NOMO-1 treated with dmso at 0.1 percent for 144 hours (cell line): ENCODE measurements around the gene ZNRF1.

Experiments
- DNase-seq: peaks from one replicate; lab custom pipeline; 2025; ENCODE audit not compliant: unreplicated experiment; lab: John Stamatoyannopoulos, UW

ZNRF1 gene

DNA sequence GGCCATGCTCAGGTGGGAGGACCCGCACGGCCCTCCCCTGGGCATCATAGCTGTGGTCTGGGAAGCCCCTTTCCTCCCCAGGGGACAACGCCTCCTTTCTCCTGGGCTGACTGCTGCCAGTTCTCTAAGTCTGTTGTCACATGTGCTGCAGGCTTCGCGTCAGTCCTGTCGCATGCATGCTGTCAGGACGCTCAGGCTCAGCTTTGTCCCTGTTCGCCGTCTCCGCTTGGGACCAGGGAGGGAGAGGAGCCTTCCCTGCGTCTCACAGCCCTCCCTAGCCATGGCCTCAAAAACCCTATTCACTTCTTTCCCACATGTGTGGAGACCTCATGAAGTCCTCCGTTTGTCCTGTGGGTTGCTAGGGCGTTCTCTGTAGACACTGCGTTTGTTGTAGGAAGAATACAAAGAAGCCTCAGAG lies 96.4 kb downstream of the ZNRF1 start:
- DNase-seq, result no peak

DNA sequence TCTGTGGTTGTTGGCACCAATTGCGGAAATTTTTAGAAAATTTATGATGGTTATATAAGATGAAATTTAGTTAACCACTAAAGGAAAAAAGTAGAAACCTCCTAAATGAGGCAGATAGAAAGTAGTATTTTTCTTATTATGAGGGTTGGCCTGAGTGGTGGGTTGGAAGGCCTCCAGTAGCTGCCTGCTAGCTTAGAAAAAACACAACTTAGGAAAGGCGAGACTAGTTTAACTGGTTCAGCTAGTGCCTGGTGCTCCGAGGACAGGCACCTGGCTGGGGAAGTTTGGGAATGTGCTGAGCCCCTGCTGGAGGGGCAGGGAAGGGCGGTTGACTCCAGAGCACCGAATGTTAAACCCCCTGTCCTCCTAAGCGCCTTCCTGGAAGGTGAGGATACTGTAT lies 97.8 kb downstream of the ZNRF1 start:
- DNase-seq, result no peak

DNA sequence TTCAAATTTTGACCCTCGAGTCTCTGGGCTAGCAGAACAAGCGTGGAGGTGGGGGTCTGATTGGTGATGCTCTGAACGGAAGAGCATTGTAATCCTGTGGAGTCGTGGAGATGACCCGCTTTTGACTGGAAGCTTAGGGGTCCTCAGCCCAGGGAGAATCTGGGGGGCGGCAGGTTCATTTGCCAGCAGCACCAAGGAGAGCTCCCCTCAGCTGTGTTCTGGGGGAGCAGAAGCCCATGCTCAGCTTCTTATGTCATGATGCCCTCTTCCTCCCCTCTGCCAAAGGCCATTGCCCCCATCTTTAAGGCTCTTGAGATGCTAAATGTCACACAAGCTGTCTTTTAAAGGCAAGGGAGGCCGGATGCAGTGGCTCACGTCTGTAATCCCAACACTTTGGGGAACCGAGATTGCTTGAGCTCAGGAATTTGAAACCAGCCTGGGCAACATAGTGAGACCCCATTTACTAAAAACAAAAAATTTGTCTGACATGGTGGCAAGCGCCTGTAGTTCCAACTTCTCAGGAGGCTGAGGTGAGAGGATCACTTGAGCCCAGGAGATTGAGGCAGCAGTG lies 98.5 kb downstream of the ZNRF1 start:
- no peak for DNase-seq

DNA sequence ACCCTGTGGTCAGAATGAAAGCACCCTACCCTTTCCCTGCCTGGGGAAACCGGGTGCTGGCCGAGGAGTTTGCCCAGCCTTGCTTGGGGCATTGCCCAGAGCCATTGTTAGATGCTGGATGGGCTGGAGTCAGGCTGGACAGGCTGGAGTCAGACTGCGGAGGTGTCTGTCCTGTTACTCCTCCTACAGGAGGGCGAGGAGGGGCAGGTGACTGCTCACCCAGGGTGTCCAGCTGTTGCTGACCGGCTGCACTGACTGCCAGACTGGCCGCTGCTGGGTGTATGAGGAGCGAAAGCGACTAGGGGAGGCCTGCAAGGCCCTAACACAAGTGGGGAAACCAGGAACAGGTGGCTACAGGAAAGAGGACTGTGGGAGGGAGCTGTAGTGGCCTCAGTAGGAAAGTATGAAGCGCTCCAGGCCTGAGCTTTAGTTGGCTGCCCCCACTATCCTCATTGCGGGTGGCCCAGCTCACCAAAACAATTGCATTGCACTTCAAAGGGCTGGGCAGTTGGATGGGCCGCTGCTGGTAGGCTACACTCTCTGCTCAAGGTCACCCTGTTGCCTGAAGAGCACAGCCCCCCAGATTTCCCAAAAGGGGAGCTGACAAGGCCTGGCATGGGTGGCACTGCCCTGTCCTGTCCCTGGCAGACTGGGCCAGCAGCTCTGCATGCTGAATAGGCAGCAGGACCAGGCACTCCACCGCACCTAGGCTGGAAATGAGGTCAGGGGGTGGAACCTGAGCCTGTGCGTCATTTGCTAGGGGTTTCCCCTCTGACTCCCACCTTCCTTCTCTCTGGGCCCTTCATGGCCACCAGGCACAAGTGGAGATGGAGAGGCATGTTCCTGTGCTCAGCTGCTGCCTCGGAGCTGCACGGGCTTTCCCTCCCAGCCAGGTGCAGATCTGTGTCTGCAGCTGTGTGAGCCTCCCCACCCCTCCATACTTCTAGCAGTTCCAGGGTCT lies 99.4 kb downstream of the ZNRF1 start:
- no peak for DNase-seq

DNA sequence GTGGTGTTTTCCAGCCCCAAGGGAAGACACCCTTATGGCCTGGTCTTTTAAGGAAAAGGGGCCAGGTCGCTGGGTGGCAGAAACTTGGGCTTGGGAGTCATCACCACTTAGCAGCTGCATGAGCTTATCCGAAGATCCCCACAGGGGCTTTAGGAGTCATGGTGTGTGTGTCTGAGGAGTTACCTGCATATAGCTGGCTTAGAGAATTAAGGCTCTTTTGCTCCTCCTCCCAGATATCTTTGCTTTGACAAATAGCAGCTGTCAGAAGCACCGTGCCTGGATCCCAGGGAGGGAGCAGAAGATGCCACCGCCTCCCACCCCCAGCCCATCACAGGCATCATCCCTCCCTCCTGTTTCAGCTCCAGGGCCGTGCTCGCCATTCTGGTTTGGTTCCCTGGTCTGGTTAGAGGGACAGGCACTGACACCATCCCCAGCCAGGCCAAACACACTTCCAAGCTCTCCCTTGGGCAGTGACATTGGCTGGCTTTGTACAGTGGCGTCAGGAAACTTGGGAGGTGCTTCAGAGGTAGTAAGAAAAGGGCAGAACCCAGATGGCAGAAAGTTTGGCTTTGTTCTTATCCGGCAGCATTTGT lies 100.3 kb downstream of the ZNRF1 start:
- no peak for DNase-seq

DNA sequence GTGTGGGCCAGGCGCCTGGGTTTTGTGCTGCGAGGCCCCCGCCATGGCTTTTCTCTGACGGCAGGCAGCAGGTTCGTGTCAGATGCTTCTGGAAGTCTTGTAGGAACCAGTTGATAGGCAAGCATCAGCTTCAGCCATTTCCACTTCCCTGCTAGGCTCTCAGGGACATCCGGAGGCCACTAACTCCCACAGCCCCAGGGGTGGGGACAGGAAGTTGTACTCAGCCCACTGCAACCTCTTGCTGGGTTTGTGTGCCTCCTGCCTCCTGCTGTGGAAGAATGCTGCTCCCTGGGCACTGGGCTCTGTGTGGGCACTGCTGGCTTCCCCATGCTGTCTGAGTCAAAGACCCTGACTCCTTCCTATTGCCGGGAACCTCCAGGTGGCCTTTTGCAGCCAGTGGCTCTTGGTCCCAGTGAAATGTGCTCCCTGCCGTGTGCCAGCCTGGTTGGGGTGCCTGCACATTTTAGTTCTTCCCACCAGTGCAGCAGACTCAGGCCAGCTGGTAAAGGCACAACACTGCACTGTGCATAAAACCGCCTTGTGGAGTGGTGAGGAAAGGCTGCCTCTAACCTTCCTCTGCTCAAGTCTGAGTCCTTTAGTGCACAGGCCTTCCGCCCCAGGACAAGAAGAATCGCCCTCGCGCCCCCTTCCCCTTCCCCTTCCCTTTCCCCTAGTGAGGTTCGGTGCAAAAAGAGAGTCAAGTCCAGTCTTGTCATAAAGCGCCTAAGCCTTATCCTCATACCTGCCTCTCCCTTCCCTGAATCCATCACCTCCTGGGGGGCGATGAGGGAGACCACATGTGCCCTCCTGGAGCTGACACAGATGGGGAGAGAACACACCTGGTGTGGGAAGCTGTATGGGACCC lies 101.1 kb downstream of the ZNRF1 start:
- peak; percentile 68 for DNase-seq

DNA sequence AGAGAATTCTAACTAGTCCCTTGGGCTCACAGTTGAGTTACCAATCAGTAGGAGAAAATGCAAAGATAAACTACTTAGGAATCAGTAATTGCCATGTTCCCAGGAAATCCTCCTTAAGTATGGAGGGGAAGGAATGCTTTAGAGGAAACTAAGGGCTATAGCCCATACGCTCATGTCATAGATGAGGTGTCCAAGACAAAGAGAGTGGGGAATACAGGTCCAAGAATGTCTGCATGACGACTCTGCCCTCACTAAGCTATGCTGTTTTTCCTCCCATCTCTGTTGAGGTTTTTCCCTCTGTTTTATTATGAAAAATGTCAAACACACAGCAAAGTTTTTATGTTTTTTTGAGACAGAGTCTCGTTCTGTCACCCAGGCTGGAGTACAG lies 101.8 kb downstream of the ZNRF1 start:
- DNase-seq, result no peak

DNA sequence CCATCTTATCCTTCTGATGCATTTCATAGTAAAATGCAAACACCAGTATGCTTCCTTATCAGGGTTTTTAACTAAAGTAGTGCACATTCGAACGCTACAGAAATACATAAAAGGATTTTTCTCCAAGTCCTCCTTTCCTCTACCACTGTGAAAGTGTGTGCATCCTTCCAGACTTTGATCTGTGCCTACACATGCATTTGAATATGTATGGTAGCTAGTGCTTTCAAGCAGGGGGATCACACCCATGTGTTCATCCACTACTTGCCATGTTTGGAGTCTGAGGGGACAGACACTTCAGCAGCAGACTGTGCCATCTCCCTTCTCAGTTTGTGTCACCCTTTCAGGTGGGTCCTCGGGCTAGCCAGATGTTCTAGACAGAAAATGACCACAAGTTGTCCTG lies 102.8 kb downstream of the ZNRF1 start:
- DNase-seq, result no peak

DNA sequence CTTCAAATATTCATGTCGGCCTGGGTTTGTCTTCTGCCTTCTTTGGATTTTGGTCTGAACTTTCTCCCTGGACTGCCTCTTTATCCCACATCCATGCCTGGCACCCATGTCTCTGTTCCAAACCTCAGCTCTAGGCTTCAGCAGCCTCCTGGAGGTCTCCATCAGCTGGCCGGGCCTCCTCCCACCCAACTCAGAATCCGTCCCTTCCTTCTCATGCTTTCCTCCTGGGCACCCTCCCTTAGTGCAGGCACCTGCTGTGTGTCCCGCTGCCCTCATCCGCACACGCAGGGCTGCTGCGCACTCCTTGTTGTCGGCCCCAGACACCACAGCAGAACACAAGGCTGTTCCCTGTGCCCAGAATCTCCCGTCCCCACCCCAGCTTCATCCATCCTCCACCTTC lies 103.8 kb downstream of the ZNRF1 start:
- DNase-seq, result no peak

DNA sequence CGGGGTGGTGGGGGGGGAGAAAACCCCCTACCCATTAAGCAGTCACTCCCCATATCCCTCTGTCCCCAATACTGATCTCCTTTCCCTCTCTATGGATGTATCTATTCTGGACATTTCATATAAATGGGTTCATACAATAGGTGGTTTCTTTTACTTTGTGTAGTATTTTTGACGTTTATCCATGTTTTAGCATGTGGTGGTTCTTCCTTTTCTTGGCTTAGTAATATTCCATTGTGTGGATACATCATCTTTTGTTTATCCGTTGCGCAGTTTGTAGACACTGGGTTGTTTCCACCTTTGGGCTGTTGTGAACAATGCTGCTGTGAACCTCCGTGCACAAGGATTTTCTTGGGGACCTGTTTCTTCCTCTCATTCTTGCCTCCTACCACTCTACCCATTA lies 105.2 kb downstream of the ZNRF1 start:
- DNase-seq, result no peak

DNA sequence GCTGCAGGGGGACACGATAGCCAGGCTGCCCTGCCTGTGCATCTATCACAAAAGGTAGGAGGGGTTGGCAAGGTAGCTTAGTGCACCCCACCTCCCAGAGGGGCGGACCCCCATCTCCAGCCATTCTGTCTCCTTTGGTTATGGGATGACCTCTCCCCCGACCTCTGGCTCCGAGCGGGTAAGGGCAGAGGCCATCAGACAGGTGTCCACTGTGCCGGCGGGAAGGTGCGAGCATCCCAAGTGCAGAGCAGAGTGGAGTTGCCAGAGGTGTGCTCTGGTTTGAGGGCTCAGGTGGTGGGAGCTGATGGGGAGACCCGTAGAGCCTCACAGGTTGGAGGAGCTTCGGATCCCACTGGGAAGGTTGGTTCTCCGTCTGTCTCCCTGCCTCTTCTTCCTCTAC lies 106.0 kb downstream of the ZNRF1 start:
- no peak for DNase-seq

DNA sequence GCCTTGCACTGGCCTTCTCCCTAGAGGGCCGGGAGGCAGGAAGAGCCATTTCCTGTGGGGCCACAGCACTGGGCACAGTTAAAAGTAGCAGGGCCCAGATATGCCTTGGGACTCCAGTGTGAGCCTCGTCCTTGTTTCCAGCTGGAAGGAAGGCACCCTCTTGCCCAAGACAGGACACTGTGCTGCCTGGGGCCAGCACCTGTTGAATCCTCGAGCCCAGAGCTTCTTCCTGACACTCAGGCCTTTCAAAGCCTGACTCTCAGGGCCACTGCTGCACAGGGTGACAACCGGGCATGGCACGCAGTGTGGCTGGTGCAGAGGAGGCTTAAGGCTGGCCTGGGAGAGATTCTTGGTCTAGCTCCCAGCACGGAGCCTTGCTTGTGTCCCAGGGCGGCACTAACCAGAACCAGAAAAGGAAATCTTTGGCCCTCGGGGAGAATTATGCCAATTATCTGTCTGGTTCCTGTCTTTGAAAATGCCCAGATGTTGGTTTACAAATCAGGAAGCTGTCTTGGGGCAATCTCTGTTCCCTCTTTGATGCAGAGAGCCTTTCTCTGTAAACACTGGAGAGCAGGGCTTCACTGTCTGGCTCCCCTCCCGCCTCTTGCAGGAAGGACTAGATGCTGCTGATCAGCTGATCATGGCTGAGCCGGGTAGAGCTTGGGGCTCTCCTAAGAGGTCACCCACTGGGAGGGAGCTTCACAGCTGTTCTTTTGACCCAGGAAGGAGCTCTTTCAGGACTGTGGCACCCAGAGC lies 106.7 kb downstream of the ZNRF1 start:
- DNase-seq, result peak; percentile 55

DNA sequence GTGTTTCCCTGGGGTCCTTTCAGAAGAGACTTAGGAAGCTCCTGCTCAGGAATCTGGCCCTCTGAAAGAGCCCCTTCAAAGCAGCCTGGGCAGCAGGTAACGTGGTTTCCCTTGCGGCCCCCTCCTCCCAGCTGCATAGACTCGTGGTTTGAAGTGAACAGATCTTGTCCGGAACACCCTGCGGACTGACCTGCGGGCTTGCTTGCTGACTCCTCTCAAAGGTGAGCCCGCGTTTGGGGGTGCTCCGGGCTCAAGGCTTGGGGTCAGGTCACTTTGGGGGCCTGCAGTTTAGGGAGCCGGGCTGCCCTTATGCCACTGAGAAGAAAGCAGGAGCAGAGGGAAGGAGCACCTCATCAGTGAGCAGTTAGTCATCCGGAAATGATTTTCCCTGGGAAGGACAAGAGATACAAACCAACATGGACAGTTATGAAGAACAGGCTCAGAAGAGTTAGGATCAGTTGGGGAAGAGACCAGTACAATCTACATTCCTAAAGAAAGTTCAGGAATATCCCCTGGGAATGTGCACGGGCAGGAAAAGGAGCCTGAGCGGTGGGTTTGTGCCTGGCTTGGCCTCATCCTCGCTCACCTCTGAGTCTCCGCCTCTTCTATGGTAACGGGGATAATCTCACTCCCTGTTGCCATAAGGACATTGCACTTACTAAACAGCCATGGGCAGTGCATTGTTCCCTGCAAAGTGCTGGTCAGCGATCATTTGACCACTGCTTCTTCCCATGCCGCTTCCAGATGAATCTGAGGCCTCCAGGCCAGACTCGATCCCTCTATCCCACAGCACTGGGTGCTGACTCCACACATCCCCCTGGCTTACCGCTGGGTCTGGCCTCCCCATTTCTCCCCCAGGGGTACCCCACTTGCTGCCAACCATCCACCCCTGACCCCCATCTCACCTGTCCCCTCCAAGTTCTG lies 107.8 kb downstream of the ZNRF1 start:
- no peak for DNase-seq

DNA sequence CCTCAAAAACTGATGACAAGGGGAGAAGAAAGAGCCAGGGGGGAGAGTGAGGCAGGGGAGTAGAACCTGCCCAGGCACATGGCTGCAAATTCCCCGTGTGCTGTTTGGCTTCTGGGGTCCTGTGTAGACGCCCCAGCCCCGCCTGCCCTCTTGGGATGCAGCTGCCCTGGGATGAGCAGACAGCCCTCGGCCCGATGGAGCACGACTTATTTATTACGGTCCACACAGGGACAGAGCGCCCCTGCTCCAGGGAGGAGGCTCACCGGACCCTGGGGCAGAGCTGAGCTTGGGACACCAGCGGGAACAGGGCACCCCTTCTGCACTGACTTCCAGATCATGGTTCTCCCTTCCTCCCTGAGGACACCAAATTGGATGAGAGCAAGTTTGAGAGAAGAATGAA lies 108.7 kb downstream of the ZNRF1 start:
- DNase-seq, result no peak

DNA sequence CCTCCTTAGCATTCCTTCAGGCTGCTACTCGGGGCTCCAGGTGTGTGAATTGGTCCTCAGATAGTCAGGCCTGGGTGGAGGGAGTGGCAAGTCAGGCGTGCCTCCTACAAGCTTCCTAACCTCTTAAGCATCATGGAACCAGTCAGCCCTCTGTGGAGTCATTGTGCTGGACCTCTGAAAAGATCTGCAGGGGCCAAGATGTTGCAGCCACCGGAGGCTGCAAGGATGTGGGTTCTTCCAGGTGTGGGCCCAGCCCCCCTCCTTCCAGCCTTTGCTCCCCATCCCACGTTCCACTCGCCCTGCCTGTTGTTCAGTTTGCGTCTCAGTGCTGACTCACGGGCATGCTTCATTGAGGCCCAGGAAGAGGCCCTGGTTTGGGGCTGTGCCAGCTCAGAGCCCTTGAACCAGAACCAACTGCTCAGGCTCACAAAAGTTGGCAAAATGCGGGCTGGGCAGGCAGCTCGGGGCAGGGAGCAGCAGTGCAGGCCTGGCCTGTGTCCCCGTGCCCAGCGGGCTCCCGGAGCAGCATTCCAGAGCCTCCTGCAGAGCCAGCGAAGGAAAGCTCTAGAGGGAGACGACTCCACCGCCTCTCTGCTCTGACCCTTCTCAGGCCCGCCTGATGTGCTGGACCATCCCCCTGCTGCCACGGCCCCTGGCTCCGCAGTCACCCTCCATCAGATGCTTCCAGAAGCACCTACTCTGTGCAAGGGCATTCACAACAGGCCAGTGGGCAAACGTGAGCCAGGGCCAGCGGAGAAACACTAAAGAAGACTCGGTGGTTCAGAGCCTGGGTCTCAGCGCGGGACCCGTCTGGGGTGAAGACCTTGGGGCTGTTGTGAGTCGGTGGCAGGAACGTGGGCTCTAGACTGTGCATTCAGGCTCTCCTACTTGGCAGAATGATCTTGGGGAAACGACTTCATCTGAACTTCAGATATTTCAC lies 110.2 kb downstream of the ZNRF1 start:
- DNase-seq, result peak; percentile 20

DNA sequence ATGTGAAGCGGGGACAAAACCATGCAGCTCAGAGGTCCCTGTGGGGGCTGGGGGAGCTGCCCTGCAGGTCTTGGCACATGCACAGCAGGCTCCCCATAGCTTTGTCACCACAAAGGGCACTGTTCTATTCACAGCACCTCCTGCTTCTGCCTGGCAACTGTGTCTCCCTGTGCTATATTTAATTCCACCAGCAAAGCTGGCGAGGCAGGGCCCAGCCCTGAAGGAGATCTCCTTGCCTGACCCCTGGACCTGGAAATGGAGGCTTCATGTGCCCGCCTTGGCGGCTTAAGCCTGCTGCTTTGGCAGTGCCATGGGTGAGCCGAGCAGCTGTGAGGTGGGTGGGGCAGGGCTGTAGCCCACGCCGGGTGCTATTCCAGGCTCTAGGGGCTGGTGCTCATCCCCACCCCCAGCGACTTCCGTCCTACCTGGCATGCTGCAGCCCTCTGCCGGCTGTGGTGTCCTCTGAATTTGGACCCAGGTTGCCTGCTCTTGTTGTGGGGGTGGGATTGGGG lies 111.0 kb downstream of the ZNRF1 start:
- no peak for DNase-seq

DNA sequence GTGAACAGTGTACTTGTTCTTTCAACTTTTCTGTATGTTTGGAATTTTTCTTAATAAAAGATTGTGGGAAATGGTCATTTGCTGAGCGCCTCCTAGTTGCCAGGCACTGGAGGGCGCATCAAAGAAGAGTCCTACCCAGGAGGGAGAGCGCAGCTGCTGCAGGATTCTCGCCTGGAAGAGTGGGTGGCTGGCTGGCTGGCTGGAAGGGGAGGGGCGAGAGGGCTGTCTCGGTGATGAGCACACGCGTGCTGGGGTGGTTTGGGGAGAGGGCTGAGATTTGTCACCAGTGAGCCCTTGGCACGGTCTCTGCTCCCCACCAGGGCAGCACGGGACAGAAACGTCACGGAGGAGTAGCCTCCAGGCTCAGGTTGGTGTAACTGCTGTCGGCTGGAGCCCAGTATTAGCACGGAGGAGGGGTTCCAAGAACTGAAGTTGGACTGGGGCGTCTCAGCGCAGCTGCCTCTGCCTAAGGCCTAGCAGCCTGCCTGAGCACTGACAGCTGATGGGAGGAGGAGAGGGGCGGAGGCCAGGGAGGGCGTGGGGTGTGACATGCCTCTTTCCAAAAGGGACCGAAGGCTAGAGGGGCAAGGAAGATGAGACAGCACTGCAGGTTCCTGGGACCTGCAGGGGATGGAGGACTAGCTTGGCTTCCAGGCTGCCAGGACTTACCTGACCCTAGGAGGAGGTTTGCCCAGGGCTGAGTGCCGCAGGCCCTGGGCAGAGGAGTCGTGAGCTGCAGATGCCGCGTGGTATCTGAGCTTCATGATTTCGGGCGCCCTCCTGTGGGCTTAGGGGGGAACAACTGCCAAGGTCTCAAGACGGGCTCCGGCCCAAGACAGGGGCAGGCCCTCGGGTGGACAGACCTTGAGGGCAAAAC lies 112.1 kb downstream of the ZNRF1 start:
- DNase-seq, result peak; percentile 83
